ENCODE results near the gene SLC25A38.
A peak's percentile ranks its signal among the peaks of the same experiment; 100 is the strongest.

SLC25A38 gene

GRCh38 chr3:39376959-39377634 lies 6.1 kb upstream of the SLC25A38 start:
- DNase-seq (no peak), ATAC-seq (no peak)

GRCh38 chr3:39378088-39378487 lies 5.1 kb upstream of the SLC25A38 start:
- DNase-seq: peak; percentile 60
- ATAC-seq: peak; percentile 80

GRCh38 chr3:39378957-39379777 lies 4.0 kb upstream of the SLC25A38 start:
- ATAC-seq: no peak
- no peak for DNase-seq

GRCh38 chr3:39379778-39380155 lies 3.4 kb upstream of the SLC25A38 start:
- DNase-seq (no peak), ATAC-seq (no peak)

- no peak for DNase-seq
- no peak for ATAC-seq
Observed at GRCh38 chr3:39381432-39381831, 1.7 kb upstream of the SLC25A38 start.

- peak; percentile 83 for ATAC-seq
- peak; percentile 98 for DNase-seq
Observed at GRCh38 chr3:39383881-39384664, 903 bp downstream of the SLC25A38 start.

GRCh38 chr3:39384665-39385000 lies 1.5 kb downstream of the SLC25A38 start:
- ATAC-seq (no peak), DNase-seq (no peak)

- ATAC-seq: no peak
- DNase-seq: no peak
Observed at GRCh38 chr3:39385456-39386090, 2.4 kb downstream of the SLC25A38 start.

GRCh38 chr3:39386318-39386717 lies 3.1 kb downstream of the SLC25A38 start:
- no peak for DNase-seq
- no peak for ATAC-seq

- ATAC-seq (no peak), DNase-seq (no peak)
Observed at GRCh38 chr3:39387411-39387975, 4.3 kb downstream of the SLC25A38 start.

- no peak for DNase-seq
- ATAC-seq: no peak
Observed at GRCh38 chr3:39388153-39388552, 5.0 kb downstream of the SLC25A38 start.

GRCh38 chr3:39388741-39389248 lies 5.6 kb downstream of the SLC25A38 start:
- ATAC-seq (no peak), DNase-seq (no peak)

GRCh38 chr3:39390181-39390580 lies 7.0 kb downstream of the SLC25A38 start:
- no peak for ATAC-seq
- DNase-seq: no peak

- ATAC-seq: no peak
- no peak for DNase-seq
Observed at GRCh38 chr3:39396690-39397089, 13.5 kb downstream of the SLC25A38 start.

- DNase-seq: no peak
- no peak for ATAC-seq
Observed at GRCh38 chr3:39398700-39399099, 15.5 kb downstream of the SLC25A38 start.

GRCh38 chr3:39401983-39402382 lies 18.8 kb downstream of the SLC25A38 start:
- DNase-seq (no peak), ATAC-seq (no peak)

- DNase-seq: no peak
- ATAC-seq: no peak
Observed at GRCh38 chr3:39404943-39405686, 21.9 kb downstream of the SLC25A38 start.

GRCh38 chr3:39405687-39406367 lies 22.7 kb downstream of the SLC25A38 start:
- no peak for ATAC-seq

GRCh38 chr3:39406368-39407258 lies 23.4 kb downstream of the SLC25A38 start, which contains the start of gene RPSA:
RPSA (plus strand) TSS chr3:39406720; CDS start chr3:39407654, 934 bp downstream.
- peak; percentile 97 for ATAC-seq
- peak; percentile 94 for DNase-seq

More at GRCh38 chr3:39405687-39406367, 22.7 kb downstream of the SLC25A38 start:
- DNase-seq: no peak
